Heart left ventricle (tissue), 16 donors: Measurements from ENCODE around the gene CD300LF. TPM values are rescaled to one million over a fixed set of nuclear protein-coding genes. Genes with fewer than 3 reads are reported as not detected.

Experiments
- ATAC-seq, 4 donors: fragments of 200-7000 bp; cut with Tn5 transposase; one replicate each; pipeline ENCODE4 v1.9.1; 2020 to 2022; ENCODE audit warnings: moderate library complexity in 4 of 4, mild to moderate bottlenecking in 3 of 4, moderate number of reproducible peaks in 1 of 4
- DNase-seq, 5 donors: peaks; one replicate each; pipeline ENCODE4 v3.0.0-alpha.2; 2020
- H3K27ac ChIP-seq, 12 donors: fragments of 200-600 bp; sonication (generic) in 4 of 12; one replicate each; pipeline versions ENCODE4 v1.5.0 to v1.8.0; 2016 to 2022; ENCODE audit warnings: mild to moderate bottlenecking in 2 of 12
- H3K27me3 ChIP-seq, 9 donors: fragments of 200-600 bp; sonication (generic) in 2 of 9; one replicate each; pipeline versions ENCODE4 v1.5.1 to v1.8.0; 2016 to 2022; ENCODE audit warnings: mild to moderate bottlenecking in 3 of 9
- H3K36me3 ChIP-seq, 9 donors: fragments of 200-600 bp; sonication (generic) in 2 of 9; one replicate each; pipeline versions ENCODE4 v1.5.0 to v1.8.0; 2018 to 2022; ENCODE audit warnings: mild to moderate bottlenecking in 2 of 9
- H3K4me1 ChIP-seq, 12 donors: fragments of 200-600 bp; sonication (generic) in 4 of 12; one replicate each; pipeline versions ENCODE4 v1.5.0 to v1.8.0; 2016 to 2022; ENCODE audit warnings: mild to moderate bottlenecking in 3 of 12
- H3K4me3 ChIP-seq, 12 donors: fragments of 200-600 bp; sonication (generic) in 4 of 12; one replicate each; pipeline versions ENCODE4 v1.5.0 to v1.8.0; 2017 to 2022; ENCODE audit warnings: mild to moderate bottlenecking in 9 of 12, moderate library complexity in 4 of 12
- H3K9me3 ChIP-seq, 12 donors: fragments of 200-600 bp; sonication (generic) in 4 of 12; one replicate each; pipeline versions ENCODE4 v1.5.0 to v1.8.0; 2016 to 2022; ENCODE audit warnings: mild to moderate bottlenecking in 1 of 12
- POLR2A ChIP-seq, 2 donors: fragments of 450-650 bp; IDR thresholded peaks; one replicate each; pipeline ENCODE4 v1.6.1; 2017; ENCODE audit warnings: antibody characterized with exemption in 2 of 2, mild to moderate bottlenecking in 2 of 2, moderate library complexity in 2 of 2
- WGBS, 4 donors: extraction: QIAGEN DNeasy Blood & Tissue Kit in 2 of 4; methylation state at CpG; one replicate each; pipeline versions ENCODE4 v1.1.5 to v1.1.7; 2013 to 2018; 5-methylcytosine and 5-hydroxymethylcytosine counted together
- intact Hi-C, 10 donors: fragments of 100-400 bp; cut with DNase I; formaldehyde crosslinking; loops; one replicate each; pipeline versions ENCODE4 v1.11.1 to v1.14.2; 2022
- polyA plus RNA-seq, 2 donors: library from polyadenylated mRNA; stranded (reverse); fragments of 200-250 nt; gene quantifications; one replicate each; pipeline ENCODE4 v1.2.3, GENCODE V29; 2013
- total RNA-seq, 9 donors: library from RNA; depleted of rRNA in 2 of 9; stranded (reverse); fragments of >200 nt in 2 of 9; fragmentation: NEBNext Ultra II Directional in 3 of 9; extraction: Animal tissue kit (Norgen Biotek cat#: 25700) in 3 of 9; gene quantifications; one replicate each; pipeline versions ENCODE4 v1.1.0 to v1.2.4, GENCODE V29; 2016 to 2023
- TF ChIP-seq, protein P1 (sequence below), 12 donors: fragments of 200-600 bp; sonication (generic) in 4 of 12; IDR thresholded peaks; one replicate each; pipeline versions ENCODE4 v1.5.0 to v1.8.0; 2018 to 2022; ENCODE audit warnings: antibody characterized with exemption in 12 of 12, mild to moderate bottlenecking in 5 of 12
- donor health status: ischemic (EF 13 %, LVEDD 7.1; RV severe dilation, severe dysfunction).
- donor health status: healthy with polysubstance abuse.
- donor health status: DM: no; HTN: yes; CAD: no.
- donor health status: DM: no; HTN: no; CAD: no.
- donor health status: ischemic (EF 25% LVEDD 6.9; RV normal size, moderate dysfunction).
- donor health status: ischemic (EF 25% LVEDD 5.7; RV mildly dilated, moderate dysfunction).
- donor health status: healthy.
- donor health status: DM: yes; HTN: yes; CAD: no.
- donor health status: ischemic (EF 35%, LVEDD 5.7; RV mildly dilated, moderate dysfunction).
- donor health status: nonischemic (EF 11% LVEDD 7.7; RV severe dilation, severe dysfunction).
- donor health status: DM: yes; HTN: yes; CAD: no.
- donor health status: PGD.
- donor health status: ischemic (EF 29% LVEDD 5.4; RV normal size, mild dysfunction).
- donor health status: nonischemic (EF 23%, LVEDD 6.1; RV moderate dilation, normal function).

CD300LF gene
- total and polyA plus RNA-seq, 11 donors, result 0.15 to 7.0 (median 0.42) TPM; not detected in 2

DNA sequence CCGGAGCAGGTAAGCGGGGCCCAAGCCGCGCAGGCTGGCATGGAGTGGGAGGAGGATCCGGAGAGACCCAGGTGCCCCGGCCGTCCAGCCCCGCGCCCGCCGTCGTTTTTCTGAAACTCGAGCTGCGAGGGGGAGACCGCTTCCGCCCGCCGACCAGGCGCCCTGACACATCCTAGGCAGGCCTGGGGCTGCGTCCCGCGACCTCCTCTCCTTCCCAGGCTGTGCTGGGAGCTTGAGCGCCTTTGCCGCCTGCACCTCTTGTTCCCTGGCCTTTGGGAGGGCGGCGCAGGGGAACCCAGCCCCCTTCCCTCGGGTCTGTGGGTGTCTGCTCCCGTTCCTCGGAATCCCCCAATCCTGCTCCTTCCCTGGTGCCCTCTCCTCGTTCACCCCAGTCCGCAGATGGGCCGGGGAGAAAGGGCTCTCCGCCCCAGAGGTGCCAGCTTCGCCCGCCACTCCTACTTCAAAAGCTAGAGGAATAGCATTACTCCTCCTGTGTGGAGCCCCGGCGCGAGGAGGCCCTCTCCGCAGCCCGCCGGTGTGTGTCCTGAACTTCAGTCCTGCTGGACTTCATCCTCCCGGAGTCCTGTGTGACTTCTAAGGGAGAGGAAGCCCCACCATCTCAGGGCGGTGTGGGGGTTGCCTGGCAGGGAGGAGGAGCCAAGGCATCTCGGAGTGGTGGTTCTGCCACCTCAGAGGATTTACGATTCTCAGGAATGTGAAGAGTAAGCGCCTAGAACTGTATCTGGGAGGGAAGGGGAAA is 36.7 kb upstream of the CD300LF start:
- H3K27me3 ChIP-seq, result no peaks in the 10 kb centered on the region
- peaks cover 2 to 81% (median 38%) of the 10 kb centered on the region in 12 donors for H3K4me1 ChIP-seq
- peak overlapping the region; percentile 69 to 100 (median 95) for H3K4me3 ChIP-seq
- no peaks in the 10 kb centered on the region for H3K9me3 ChIP-seq
- DNase-seq, result peak in 1 of 5 donors; percentile 57
- intact Hi-C loops, result loop anchor here in 1 of 10 donors (5.0 kb wide), 1 partner anchor 33 kb away; no protein-coding TSS in a partner anchor
- peak in 1 of 4 donors; percentile 6 for ATAC-seq
- TF ChIP-seq POLR2A (IDR thresholded peaks at IDR 0.05), result no peak
- TF ChIP-seq, protein P1, sequence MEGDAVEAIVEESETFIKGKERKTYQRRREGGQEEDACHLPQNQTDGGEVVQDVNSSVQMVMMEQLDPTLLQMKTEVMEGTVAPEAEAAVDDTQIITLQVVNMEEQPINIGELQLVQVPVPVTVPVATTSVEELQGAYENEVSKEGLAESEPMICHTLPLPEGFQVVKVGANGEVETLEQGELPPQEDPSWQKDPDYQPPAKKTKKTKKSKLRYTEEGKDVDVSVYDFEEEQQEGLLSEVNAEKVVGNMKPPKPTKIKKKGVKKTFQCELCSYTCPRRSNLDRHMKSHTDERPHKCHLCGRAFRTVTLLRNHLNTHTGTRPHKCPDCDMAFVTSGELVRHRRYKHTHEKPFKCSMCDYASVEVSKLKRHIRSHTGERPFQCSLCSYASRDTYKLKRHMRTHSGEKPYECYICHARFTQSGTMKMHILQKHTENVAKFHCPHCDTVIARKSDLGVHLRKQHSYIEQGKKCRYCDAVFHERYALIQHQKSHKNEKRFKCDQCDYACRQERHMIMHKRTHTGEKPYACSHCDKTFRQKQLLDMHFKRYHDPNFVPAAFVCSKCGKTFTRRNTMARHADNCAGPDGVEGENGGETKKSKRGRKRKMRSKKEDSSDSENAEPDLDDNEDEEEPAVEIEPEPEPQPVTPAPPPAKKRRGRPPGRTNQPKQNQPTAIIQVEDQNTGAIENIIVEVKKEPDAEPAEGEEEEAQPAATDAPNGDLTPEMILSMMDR (IDR thresholded peaks at IDR 0.05), result peak in 1 of 12 donors; percentile 0
- H3K27ac ChIP-seq, result peak overlapping the region in 11 of 12 donors; percentile 1 to 92 (median 85)
- 8 to 20% (median 13%) methylated on average over 13 to 46 of the region's 46 CpGs for WGBS, 4 donors
- H3K36me3 ChIP-seq, result no peaks in the 10 kb centered on the region

DNA sequence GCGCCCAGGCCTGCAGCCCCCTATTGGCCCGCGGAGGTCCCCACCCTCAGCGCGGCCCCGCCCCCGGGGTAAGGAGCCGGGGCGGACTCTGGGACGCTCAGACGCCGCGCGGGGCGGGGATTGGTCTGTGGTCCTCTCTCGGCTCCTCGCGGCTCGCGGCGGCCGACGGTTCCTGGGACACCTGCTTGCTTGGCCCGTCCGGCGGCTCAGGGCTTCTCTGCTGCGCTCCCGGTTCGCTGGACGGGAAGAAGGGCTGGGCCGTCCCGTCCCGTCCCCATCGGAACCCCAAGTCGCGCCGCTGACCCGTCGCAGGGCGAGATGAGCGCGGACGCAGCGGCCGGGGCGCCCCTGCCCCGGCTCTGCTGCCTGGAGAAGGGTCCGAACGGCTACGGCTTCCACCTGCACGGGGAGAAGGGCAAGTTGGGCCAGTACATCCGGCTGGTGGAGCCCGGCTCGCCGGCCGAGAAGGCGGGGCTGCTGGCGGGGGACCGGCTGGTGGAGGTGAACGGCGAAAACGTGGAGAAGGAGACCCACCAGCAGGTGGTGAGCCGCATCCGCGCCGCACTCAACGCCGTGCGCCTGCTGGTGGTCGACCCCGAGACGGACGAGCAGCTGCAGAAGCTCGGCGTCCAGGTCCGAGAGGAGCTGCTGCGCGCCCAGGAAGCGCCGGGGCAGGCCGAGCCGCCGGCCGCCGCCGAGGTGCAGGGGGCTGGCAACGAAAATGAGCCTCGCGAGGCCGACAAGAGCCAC is 36.0 kb upstream of the CD300LF start, which contains the start of gene NHERF1:
NHERF1 (plus strand) TSS at position 100 of the 750 bp plus-strand sequence; CDS start at position 319, 219 bp downstream.
- no peaks in the 10 kb centered on the region for H3K27me3 ChIP-seq
- DNase-seq, result peak in 4 of 5 donors; percentile 95 to 97 (median 96)
- 0 to 1% (median 0%) methylated on average over 17 to 90 of the region's 90 CpGs; no CpG with 5 or more reads in 1 of the 4 donors for WGBS, 4 donors
- no peaks in the 10 kb centered on the region for H3K9me3 ChIP-seq
- H3K4me1 ChIP-seq, result peaks cover 2 to 85% (median 40%) of the 10 kb centered on the region in 12 donors
- peak within 1 kb of the TSS in 11 of 12 donors; percentile 69 to 92 (median 85) for H3K27ac ChIP-seq
- intact Hi-C loops, result loop anchor here in 3 of 10 donors (1.0 to 5.0 kb wide), 3 partner anchors 21 to 34 kb away; partner anchors contain the start of gene NAT9 (in 1 of the 3)
- peak; percentile 91 to 97 (median 96) for ATAC-seq
- H3K4me3 ChIP-seq, result peak within 1 kb of the TSS; percentile 69 to 100 (median 95)
- TF ChIP-seq, protein P1 (IDR thresholded peaks at IDR 0.05), result peak in 6 of 12 donors; percentile 1 to 21 (median 10)
- TF ChIP-seq POLR2A (IDR thresholded peaks at IDR 0.05), result peak; percentile 83 to 100
- no peaks in the 10 kb centered on the region for H3K36me3 ChIP-seq

DNA sequence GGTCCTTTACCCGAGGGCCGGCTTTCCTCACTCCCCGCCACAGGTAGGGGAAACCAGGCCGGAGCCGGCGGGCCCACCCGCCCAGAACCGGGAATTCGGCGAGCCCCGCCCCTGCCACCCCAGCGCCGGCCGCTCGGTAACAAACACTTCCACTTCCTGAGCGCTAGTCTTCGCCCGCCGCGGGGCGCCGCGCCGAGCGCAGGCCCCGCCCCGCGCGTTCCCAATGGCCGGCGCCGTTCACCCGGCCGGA is 35.5 kb upstream of the CD300LF start:
- Histone ChIP-seq H3K27ac (peak overlapping the region in 11 of 12 donors; percentile 69 to 92 (median 85)), H3K4me3 (peak overlapping the region; percentile 69 to 100 (median 95)), H3K36me3 (no peaks in the 10 kb centered on the region), H3K27me3 (no peaks in the 10 kb centered on the region), H3K4me1 (peaks cover 2 to 85% (median 40%) of the 10 kb centered on the region in 12 donors), H3K9me3 (no peaks in the 10 kb centered on the region)
- TF ChIP-seq POLR2A (IDR thresholded peaks at IDR 0.05), result no peak
- TF ChIP-seq, protein P1 (IDR thresholded peaks at IDR 0.05), result peak in 4 of 12 donors; percentile 13 to 44 (median 39)
- no peak for ATAC-seq
- 0 to 2% (median 0%) methylated on average over 11 to 34 of the region's 34 CpGs for WGBS, 4 donors
- intact Hi-C loops, result loop anchor here in 3 of 10 donors (1.0 to 5.0 kb wide), 3 partner anchors 21 to 34 kb away; partner anchors contain the start of gene NAT9 (in 1 of the 3)
- DNase-seq, result peak in 1 of 5 donors; percentile 96
